ENCODE results near the gene ZNF594.
A peak's percentile ranks its signal among the peaks of the same experiment; 100 is the strongest.
"Not testable (repeated sequence)": the region's sequence is repeated elsewhere in the genome, so short reads cannot be mapped to it uniquely, and the experiment has no call there.

Gene ZNF594

DNA sequence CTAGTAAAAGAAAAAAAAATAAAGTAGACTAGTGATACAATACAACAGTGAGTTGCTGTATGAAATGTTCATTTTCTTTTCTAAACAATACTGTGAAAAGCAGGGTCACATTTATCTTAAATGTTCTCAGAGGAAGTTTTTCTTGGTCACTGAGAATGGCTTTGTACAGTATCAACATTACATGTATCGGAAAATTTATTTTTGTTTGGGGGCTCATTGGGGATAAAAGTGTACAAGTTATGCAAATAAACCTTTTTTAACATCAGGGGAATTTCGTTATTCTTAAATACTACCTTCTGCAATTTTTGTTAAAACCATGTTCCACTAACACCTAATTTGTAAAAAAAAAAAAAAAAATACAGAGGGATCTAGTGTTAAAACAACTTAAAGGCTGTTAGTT is 8.7 kb upstream of the ZNF594 start:
- no peak for DNase-seq

DNA sequence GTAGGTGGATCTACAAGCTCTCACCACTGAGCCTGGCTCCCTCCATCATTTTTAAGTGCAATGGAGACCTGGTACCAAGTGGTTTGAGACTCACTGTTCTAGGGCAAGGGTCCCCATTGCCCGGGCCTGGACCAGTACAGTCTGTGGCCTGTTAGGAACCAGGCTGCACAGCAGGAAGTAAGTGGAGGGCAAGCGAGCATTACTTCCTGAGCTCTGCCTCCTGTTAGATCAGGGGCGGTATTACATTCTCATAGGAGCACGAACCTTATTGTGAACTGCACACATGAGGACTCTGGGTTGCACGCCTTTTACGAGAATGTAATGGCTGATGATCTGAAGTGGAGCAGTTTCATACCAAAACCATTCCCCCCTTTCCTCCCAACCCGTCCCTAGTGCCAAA is 6.8 kb upstream of the ZNF594 start:
- DNase-seq, result no peak

DNA sequence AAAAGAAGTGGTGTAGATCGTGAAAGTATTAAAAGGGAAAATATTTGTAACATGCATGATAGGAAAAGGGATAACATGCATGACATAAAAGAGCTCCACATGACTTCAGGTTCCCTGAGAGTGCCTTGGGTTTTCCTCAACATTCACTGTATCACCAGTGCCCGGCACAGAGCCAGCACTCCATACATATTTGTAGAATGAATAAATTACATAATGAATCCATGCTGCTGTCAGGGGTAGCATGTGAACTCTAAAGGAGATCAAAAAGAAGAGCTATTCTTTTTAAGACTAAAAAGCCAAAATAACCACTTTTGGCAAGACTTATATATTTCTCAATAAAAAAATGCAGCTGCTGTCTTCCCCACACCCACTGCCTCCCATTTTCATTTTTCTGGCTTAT is 2.7 kb upstream of the ZNF594 start:
- no peak for DNase-seq

DNA sequence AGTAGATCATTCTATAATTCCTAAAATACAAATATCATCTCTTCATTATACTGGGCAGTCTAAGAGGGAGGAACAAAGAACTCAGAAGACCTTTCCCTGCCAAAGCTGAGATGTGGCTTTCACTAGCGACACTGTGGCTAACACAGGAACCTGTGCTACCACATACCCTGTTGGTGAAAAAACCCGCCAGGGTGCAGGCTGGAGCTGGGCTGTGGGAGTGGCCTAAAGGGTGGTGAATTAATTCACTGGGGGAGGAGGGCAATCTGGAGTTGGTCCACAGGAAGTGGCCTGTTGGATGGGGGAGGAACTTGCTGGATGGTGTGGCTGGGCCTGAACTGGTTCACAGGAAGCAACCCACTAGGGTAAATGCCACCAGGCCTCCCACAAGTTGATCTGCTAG is 7.4 kb downstream of the ZNF594 start:
- no peak for DNase-seq

DNA sequence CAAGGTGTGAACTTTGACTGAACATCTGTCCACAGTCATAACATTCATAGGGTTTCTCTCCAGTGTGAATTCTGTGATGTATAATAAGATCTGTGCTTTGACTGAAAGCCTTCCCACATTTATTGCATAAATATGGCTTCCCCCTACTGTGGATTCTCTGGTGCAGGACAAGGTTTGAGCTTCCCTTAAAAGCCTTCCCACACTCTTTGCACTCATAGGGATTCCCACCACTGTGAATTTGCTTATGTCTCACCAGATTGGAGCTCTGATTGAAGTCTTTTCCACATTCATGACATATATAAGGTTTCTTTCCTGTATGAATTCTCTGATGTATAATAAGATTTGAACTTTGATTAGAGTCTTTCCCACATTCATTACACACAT is 8.3 kb downstream of the ZNF594 start:
- no peak for DNase-seq

DNA sequence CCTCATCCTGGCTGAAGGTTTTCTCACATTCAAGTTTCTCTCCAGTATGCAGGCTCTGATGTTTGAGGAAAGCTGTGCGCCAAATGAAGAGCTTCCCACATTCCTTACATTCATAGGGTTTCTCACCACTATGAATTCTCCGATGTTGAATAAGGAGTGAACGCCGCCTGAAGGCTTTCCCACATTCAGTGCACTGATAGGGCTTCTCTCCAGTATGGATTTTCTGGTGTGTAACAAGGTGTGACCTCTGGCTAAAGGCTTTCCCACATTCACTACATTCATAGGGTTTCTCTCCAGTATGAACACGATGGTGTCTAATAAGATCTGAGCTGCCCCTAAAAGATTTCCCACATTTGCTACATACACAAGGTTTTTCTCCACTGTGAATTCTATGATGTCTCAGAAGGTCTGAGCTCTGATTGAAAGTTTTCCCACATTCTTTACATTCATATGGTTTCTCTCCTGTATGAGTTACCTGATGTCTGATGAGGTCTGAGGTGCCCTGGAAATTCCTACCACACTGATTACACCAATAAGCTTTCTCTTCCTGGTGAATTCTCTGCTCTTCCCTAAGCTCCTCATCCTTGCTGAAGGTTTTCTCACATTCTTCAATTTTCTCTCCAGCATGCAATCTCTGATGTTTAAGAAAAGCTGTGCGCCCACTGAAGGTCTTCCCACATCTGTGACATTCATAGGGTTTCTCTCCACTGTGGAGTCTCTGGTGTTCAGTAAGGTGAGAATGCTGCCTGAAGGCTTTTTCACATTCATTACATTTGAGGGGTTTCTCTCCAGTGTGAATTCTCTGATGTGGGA is 8.9 kb downstream of the ZNF594 start:
- no peak for DNase-seq

DNA sequence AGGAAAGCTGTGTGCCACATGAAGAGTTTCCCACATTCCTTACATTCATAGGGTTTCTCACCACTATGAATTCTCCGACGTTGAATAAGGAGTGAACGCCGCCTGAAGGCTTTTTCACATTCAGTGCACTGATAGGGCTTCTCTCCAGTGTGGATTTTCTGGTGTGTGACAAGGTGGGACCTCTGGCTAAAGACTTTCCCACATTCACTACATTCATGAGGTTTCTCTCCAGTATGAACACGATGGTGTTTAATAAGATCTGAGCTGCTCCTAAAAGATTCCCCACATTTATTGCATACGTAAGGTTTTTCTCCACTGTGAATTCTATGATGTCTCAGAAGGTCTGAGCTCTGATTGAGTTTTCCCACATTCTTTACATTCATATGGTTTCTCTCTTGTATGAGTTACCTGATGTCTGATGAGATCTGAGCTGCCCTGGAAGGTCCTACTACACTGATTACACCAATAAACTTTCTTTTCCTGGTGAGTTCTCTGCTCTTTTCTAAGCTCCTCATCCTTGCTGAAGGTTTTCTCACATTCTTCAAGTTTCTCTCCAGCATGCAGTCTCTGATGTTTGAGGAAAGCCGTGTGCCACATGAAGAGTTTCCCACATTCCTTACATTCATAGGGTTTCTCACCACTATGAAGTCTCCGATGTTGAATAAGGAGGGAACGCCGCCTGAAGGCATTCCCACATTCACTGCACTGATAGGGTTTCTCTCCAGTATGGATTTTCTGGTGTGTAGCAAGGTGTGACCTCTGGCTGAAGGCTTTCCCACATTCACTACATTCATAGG is 10.0 kb downstream of the ZNF594 start:
- no peak for DNase-seq

DNA sequence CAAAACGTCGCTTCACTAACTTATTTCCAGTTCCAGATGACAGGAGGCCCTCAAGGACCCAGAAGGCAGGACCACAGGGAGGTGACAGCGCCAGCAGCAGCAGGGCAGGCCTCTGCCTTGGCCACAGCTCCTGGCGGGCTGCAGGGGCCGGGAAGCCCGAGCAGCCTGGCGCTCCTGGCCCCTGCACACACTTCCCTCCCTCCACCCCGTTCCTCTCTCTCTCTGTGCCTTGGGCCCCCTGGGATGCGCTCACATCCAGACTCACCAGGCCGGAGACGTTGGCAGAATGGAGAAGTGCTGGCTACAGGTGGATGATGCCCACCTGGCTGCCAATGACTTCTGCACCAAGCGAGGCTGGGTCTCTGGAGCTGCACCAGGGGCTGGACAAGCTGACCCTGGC is 12.7 kb downstream of the ZNF594 start:
- no peak for DNase-seq

DNA sequence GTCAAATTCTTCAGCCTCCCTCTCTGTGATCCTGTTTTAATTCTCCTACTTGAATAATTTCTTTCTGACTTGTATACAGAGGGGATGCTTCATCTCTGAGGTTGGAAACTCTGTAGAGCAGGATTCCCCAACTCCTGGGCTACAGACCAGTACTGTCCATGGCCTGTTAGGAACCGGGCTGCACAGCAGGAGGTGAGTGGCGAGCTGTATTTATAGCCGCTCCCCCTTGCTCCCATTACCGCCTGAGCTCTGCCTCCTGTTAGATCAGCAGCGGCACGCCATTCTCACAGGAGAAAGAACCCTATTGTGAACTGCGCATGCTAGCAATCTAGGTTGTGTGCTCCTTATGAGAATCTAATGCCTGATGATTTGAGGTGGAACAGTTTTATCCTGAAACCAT is 16.6 kb downstream of the ZNF594 start:
- DNase-seq, result not testable (repeated sequence)

DNA sequence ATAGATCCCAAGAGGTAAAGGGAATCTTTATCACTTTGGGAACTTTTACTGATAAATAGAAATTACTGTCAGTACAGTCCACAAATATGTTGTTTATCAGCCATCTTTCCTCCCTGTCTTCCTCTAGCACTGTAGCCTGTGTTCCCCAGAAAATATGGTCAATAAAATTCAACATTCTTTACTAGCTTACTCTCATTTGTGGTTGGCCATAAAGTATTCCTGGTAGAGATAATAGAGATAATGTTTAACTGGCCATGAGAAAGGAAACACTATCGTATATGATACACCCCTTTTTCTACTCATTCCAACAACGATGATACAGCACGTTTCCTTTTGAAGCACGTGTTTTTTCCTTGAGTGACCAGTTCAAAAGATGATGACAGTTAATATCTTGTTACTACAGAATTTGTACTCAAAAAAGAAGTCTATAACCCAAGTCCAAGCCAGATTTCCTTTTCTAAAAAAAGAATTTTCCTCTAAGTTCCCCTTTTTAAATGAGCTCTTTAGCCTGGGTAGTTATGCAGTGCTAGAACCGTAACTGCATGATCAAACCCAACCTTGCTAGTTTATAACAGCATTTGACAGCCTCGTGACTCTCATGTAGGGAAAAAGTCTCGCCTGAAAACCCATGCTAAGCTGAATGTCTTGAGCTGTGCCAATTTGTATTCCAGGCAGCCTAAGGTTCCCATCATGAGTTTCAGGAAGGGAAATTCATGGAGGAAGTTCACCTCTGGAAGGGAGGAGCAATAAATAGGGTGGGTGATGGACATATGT is 25.7 kb downstream of the ZNF594 start:
- peak; percentile 73 for DNase-seq

DNA sequence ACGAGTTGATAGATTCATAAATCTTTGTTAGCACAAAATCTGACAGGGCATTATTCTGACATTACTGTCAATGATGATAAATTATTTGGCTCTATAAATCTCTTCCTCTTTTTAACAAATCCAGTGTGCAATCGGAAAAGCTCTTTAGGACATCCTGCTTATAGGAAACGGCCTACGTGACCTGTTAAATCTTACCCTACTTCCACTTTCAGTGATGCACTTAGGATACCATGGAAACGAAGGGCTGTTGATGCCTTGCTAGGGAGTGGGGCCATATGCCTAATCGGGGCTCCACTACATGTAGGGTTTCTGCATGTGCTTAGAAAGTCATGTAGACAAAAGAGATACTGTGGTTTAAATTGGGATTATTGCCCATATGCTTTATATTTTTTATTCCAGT is 27.2 kb downstream of the ZNF594 start:
- peak; percentile 79 for DNase-seq

DNA sequence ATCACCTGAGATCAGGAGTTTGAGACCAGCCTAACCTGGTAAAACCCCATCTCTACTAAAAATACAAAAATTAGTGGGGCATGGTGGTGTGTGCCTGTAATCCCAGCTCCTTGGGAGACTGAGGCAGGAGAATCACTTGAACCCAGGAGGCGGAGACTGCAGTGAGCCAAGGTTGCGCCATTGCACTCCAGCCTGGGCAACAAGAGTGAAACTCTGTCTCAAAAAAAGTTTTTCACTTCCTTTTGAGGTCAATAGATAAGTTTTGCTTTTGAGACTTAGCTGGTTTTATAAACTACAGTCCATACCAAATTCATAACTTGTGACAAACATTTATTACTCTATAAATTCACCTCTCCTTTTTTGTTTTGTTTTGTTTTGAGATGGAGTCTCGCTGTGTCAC is 29.9 kb downstream of the ZNF594 start:
- DNase-seq, result peak; percentile 67

DNA sequence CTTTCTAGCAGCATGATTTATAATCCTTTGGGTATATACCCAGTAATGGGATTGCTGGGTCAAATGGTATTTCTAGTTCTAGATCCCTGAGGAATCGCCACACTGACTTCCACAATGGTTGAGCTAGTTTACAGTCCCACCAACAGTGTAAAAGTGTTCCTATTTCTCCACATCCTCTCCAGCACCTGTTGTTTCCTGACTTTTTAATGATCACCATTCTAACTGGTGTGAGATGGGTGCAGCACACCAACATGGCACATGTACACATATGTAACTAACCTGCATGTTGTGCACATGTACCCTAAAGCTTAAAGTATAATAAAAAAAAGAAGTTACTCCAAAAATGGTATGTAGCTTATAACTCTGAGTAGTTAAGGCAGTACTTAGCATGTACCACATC is 31.0 kb downstream of the ZNF594 start:
- not testable (repeated sequence) for DNase-seq

DNA sequence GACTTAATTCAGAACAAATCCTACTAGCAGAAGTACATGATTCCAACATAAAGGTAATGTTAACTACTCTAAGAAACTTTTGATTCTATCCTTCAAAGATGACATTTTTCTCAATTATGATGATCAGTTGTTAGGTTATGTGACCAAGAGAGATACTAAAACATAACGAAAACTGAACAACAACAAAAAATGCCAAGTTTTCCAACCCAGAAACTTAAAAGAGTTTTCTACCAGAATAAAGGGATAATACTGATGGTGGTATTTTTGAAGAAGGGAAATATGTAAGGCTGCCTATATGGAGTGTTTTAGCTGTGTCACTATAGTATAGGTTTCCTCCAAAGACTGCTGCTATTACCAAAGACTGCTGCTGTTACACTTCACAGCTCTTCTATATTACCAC is 45.5 kb downstream of the ZNF594 start:
- not testable (repeated sequence) for DNase-seq

DNA sequence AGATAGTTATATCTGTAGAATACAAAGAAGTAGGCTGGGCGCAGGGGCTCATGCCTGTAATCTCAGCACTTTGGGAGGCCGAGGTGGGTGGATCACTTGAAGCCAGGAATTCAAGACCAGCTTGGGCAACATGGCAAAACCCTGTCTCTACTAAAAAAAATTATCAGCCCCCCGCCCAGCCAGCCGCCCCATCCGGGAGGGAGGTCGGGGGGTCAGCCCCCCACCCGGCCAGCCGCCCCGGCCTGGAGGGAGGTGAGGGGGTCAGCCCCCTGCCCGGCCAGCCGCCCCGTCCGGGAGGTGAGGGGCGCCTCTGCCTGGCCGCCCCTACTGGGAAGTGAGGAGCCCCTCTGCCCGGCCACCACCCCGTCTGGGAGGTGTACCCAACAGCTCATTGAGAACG is 48.8 kb downstream of the ZNF594 start:
- not testable (repeated sequence) for DNase-seq

DNA sequence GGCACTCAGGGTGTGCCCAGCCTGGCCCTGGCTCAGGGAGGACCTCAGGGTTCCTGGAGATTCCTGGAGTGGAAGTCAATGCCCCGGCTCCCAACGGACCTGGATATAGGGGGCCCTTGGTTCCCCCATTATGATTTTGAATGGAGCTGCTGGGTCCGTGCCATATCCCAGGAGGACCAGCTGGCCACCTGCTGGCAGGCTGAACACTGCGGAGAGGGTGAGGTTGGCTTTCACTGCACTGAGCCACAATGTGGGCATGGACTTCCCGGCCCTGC is 52.3 kb downstream of the ZNF594 start:
- DNase-seq, result no peak

DNA sequence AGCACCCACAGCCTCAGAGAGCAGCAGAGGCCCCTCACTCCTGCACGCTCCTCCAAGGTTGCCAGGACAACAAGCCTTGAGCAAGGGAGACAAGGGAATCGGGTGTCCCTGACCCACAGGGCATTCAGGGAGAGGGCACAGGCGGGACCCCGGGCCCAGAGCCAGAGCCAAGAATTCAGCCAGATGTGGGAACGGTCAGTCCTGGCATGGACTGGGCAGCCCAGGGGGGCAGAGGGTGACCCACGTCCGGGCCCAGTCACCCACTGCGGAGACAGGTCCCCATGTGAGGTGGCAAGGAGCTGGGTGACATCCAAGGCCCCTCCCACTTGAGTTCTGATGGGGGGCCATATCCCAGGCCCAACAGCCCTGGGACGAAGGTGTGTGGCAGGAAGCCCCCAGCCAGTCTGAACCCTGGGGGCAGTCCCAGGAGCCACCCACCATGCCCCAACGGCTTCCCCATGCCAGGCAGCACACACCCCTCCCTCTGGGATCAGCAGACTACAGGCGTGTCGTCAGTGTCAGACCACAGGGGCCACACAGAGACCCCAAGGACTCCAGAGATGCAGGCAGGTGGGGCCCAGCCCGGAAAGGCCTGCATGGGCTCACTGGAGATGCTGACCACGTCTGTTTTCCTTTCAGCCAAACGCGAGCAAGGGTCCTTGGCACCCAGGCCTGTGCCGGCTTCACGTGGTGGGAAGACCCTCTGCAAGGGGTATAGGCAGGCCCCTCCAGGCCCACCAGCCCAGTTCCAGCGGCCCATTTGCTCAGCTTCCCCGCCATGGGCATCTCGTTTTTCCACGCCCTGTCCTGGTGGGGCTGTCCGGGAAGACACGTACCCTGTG is 52.8 kb downstream of the ZNF594 start:
- DNase-seq, result no peak

DNA sequence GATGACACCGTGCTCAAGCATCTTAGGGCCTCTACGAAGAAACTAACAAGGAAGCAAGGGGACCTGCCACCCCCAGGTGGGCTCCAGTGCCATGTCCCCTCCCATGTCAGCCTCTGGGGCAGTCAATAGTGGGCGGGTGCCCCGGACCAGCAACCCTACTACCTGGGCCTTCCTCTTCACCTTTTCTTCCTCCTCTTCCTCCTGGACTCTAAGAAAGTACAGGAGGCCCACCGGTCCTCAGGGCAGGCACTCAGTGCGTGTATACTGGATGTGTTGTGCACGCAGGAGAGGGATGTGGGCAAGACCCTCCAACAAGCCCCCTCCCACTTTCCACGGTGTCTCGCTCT is 53.5 kb downstream of the ZNF594 start:
- DNase-seq, result not testable (repeated sequence)

DNA sequence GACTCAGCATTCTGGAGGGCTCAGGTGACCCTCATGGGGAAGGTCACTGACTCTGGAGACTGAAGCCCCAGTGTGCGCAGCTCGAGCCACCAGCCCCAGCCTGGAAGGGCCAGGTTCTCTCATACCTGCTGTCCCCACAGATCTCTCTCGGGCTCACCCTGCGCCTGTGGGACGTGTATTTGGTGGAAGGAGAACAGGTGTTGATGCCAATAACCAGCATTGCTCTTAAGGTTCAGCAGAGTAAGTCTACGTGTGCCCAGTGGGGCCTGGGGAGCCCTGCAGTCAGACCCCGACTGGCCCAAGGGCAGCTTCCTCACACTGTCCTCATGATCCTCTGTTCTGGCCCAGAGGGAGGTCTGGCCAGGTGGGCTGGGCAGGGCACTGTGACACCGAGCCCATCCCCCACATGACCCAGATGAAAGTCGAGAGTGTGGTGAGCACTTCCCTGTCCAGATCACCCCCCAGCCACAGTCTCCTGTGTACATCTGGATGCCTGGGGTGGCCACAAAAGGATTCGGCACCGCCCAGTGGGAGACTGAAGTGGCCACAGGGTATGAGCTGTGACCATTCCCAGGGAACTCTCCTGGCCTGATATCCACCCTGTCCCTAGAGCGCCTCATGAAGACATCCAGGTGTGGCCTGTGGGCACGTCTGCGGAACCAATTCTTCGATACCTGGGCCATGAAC is 54.0 kb downstream of the ZNF594 start:
- DNase-seq, result not testable (repeated sequence)

DNA sequence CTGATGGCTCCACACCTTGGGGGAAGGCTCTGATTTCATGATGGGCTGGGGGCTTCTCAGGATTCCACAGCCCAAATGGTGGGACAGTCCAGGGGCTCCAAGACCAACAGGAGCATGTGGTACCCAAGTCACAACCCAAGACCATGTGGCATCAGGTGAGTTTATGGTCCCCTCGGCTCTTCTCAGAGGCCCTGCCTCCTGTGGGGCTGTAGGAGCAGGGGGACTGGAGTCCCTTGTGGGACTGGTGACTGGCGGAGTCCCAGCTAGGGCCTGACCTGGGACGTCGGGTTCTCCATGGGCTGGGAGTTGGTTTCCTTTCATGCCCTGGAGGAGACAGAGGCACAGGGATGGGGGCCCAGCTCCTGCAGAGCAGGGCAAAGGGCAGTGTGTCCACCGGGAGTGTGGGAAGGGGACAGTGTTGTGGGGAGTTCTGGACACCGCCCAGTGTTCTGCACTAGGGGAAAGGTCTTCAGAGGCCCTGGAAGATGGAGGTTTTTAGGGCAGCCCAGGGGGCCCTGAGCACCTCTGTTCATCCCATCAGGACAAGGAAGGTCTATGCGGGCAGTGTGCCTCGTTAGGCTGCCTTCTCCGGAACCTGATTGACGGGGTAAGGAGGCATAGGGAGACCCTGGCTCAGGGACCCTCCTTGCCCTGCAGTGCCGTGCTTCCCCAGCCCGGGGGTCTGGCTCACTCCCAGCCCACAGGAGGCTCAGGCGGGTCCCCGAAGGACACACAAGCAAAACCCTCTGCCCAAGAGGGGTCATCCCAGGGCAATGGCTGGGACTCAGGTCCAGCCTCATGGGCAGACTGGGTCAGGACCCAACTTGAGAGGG is 54.9 kb downstream of the ZNF594 start:
- DNase-seq, result not testable (repeated sequence)

Data from MV-4-11 (cell line).